Measurements from ENCODE around the gene CHAT.

The CHAT gene

GRCh38 chr10:49713266-49713665 is 99.4 kb downstream of the CHAT start:
- no peak overlapping the region for H3K9ac ChIP-seq (ENCODE audit: low read length)
- no peak overlapping the region for H3K27ac ChIP-seq (ENCODE audit: low read length)
- H2AFZ ChIP-seq (ENCODE audit: low read depth, low read length), result no peak overlapping the region
- no peaks in the 10 kb centered on the region for H3K36me3 ChIP-seq (replicated peaks; ENCODE audit: low read depth, low read length)
- H3K4me3 ChIP-seq (ENCODE audit: low read length), result no peak overlapping the region
- no peaks in the 10 kb centered on the region for H3K27me3 ChIP-seq (ENCODE audit: low read depth, low read length)
- H3K4me2 ChIP-seq (ENCODE audit: low read length), result no peak overlapping the region
- H3K9me3 ChIP-seq (ENCODE audit: insufficient read depth, low read length), result no peaks in the 10 kb centered on the region
- no peaks in the 10 kb centered on the region for H4K20me1 ChIP-seq (ENCODE audit: insufficient read depth, low read length)
- TF ChIP-seq CTCF (IDR thresholded peaks at IDR 0.05; ENCODE audit: low read depth, low read length), result no peak
- no peak for TF ChIP-seq EZH2phosphoT487 (IDR thresholded peaks at IDR 0.05; ENCODE audit: low read depth)
- H3K79me2 ChIP-seq (ENCODE audit: low read length), result no peaks in the 10 kb centered on the region
- no peaks in the 10 kb centered on the region for H3K4me1 ChIP-seq (ENCODE audit: low read length)
